T-helper 17 cell (primary cell): ENCODE data around the gene SLC6A8. TPM values are rescaled to one million over a fixed set of nuclear protein-coding genes. Genes with fewer than 3 reads are reported as not detected.

Experiments used
- ATAC-seq: fragments of 150-1000 bp; cut with Tn5 transposase; 2 replicates; pipeline ENCODE4 v1.10.0; 2021; ENCODE audit warnings: mild to moderate bottlenecking, moderate library complexity
- DNase-seq, 3 donors: peaks; one replicate each; pipeline versions ENCODE4 v3.0.0 to v3.0.0-alpha.2; 2020 to 2021
- H3K9me3 ChIP-seq: one replicate; pipeline ENCODE4 v1.7.0; 2013; ENCODE audit warnings: low read length, mild to moderate bottlenecking; ENCODE audit not compliant: control insufficient read depth, poor library complexity, severe bottlenecking
- H3K27ac Mint-ChIP-seq: one replicate; pipeline ENCODE4 v1.8.0; 2022; ENCODE audit warnings: mild to moderate bottlenecking, moderate library complexity, mixed read lengths
- H3K27me3 Mint-ChIP-seq: one replicate; pipeline ENCODE4 v1.8.0; 2022; ENCODE audit warnings: mixed read lengths
- H3K36me3 Mint-ChIP-seq: one replicate; pipeline ENCODE4 v1.8.0; 2022; ENCODE audit warnings: low read depth, mixed read lengths
- H3K4me1 Mint-ChIP-seq: one replicate; pipeline ENCODE4 v1.8.0; 2022; ENCODE audit warnings: mild to moderate bottlenecking, mixed read lengths
- H3K4me3 Mint-ChIP-seq: one replicate; pipeline ENCODE4 v1.8.0; 2022; ENCODE audit warnings: mild to moderate bottlenecking, moderate library complexity, mixed read lengths
- total RNA-seq, 4 donors: library from RNA in 2 of 4; stranded (reverse) in 2 of 4; gene quantifications; one replicate each; pipeline ENCODE4 v1.2.3 and lab custom pipeline; 2022 to 2026

The SLC6A8 gene
- total RNA-seq, 2 donors from 2014 or later, result 3.4 to 4.4 TPM

DNA sequence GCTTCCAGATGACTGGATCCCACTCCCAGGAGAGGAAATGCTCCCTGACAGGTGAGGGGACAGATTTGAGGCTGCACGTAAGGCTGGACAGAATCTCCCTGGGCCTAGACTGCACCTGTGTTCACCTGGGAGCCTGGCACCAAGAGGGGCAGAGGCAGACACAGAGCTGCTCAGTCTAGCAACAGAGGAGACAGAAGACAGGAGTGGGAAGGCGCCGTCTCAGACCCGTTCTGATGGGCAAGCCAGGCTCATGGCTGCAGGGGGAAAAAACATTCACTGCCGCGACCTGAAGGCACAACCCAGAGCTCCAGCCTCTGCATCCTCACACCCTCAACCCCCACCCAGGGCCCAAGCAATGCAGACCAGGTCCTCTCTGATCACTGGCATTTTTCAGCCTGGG, 19.7 kb downstream of the SLC6A8 start:
- H3K36me3 Mint-ChIP-seq, result no peaks in the 10 kb centered on the region

DNA sequence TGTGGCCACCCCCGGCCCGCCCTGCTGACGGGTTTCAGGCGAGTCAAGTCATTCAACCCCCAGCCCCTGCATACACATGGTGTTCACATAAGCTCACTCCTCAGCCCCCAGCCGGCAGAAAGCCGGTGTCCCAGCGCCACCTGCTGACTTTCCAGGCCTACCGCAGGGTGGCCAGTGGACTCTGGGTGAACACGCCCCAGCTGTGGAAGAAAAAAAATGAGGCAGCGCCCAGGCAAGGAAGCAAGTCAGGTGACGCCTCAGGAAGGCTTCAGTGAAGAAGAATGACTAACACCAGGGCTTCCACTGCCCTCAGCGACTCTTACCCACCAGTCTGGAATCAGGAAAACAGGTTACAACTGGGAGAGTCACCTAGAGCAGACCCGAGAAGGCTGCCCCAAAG, 20.7 kb downstream of the SLC6A8 start:
- ATAC-seq, result peak; percentile 75
- H3K36me3 Mint-ChIP-seq, result no peaks in the 10 kb centered on the region

More for the DNA sequence above, 19.7 kb downstream of the SLC6A8 start:
- peaks cover 9% of the 10 kb centered on the region for H3K4me1 Mint-ChIP-seq
- H3K27ac Mint-ChIP-seq, result peak overlapping the region; percentile 68
- no peak for ATAC-seq
- H3K27me3 Mint-ChIP-seq, result no peaks in the 10 kb centered on the region
- no peaks in the 10 kb centered on the region for H3K9me3 ChIP-seq
- DNase-seq, result no peak
- no peak overlapping the region for H3K4me3 Mint-ChIP-seq

DNA sequence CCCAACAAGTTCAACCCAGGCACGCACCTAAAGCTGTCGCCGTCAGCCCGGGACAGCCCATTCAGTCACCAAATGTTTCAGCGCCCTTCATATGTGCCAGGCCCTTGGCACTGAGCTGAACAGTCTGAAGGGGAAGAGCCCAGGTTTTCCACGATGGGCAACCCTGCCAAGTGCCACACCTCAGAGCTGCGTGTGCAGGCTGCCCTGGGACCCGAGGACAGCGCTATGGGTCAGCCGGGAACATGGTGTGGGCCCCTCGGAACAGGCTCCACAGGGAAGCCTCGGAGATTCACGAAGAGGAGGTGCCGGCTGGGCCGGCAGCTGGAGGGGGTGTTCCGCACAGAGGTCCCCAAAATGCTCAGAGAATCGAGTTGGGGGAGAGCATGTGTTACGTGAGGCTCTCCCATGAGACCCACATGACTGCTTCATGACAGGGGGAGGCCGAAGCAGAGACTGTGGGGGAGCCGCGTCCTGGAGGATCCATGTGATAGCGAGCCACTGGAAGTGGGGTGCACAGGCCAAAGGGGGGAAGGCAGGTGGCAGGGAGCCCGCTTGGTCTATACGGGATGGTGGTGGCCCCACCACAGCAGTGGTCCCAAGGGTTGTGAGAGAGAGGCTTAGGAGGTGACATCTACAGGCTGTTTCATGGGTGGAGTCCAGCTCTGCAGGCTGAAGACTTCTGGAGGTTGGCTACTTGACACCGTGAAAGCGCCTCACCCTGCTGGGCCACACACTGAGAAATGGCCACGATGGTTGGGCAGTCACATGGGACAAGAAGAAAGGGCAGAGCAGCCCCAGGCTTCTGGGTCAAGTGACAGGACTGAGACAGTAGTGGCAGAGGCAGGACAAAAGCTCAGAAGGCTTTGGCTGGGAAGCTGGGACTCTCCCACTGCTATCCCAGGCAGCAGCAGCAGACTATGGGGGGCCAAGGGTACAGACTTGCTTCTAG, 22.3 kb downstream of the SLC6A8 start:
- Mint-ChIP-seq H3K4me1 (peaks cover 9% of the 10 kb centered on the region), H3K27me3 (no peaks in the 10 kb centered on the region), H3K4me3 (no peak overlapping the region), H3K27ac (no peak overlapping the region), H3K36me3 (no peaks in the 10 kb centered on the region)
- ATAC-seq (no peak), DNase-seq (no peak)
- H3K9me3 ChIP-seq, result no peaks in the 10 kb centered on the region

More for the DNA sequence above, 20.7 kb downstream of the SLC6A8 start:
- Mint-ChIP-seq H3K4me1 (peaks cover 9% of the 10 kb centered on the region), H3K4me3 (peak overlapping the region; percentile 19), H3K27me3 (no peaks in the 10 kb centered on the region), H3K27ac (peak overlapping the region; percentile 78)
- DNase-seq, result peak in 2 of 3 donors; percentile 16 to 29
- H3K9me3 ChIP-seq, result no peaks in the 10 kb centered on the region

DNA sequence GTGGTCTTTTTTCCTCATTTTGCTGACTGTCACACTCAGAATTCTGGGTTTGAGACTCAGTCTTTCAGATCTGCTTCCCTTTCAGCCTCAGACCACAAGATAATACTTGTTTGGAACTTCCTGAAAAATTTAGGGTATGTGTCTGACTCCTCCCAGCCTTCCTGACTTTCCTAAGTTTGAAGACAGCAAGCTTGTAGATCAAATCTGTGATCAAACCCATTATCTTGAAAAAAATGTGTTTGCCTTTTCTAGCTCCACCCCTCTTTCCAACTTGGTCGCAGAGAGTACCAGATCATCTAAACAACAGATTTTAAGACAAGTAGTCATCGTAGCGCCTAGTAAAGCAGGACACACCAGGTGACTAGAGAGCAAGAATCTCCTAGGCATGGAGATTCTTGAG, 26.5 kb downstream of the SLC6A8 start:
- ATAC-seq, result no peak
- Mint-ChIP-seq H3K4me3 (no peak overlapping the region), H3K36me3 (peaks cover 3% of the 10 kb centered on the region), H3K27me3 (no peaks in the 10 kb centered on the region), H3K27ac (no peak overlapping the region), H3K4me1 (peaks cover 6% of the 10 kb centered on the region)
- H3K9me3 ChIP-seq, result no peaks in the 10 kb centered on the region
- no peak for DNase-seq

DNA sequence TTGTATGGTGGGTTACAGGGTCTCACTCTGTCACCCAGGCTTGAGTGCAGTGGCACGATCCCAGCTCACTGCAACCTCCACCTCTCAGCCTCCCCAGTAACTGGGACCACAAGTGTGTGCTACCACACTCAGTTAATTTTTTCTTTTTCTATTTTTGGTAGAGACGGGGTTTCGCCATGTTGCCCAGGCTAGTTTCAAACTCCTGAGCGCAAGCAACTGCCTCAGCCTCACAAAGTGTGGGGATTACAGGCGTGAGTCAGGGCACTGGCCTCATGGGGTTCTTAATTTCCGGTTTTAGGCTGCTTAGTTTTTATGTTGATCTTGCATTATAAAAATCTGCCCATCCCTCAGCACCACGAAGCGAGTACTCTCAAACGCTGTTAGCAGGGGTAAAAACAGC, 29.7 kb downstream of the SLC6A8 start:
- H3K27me3 Mint-ChIP-seq, result no peaks in the 10 kb centered on the region
- H3K4me3 Mint-ChIP-seq, result no peak overlapping the region
- ATAC-seq (no peak), DNase-seq (no peak)
- no peaks in the 10 kb centered on the region for H3K9me3 ChIP-seq
- H3K27ac Mint-ChIP-seq, result no peak overlapping the region
- H3K4me1 Mint-ChIP-seq, result peaks cover 13% of the 10 kb centered on the region
- peaks cover 3% of the 10 kb centered on the region for H3K36me3 Mint-ChIP-seq

DNA sequence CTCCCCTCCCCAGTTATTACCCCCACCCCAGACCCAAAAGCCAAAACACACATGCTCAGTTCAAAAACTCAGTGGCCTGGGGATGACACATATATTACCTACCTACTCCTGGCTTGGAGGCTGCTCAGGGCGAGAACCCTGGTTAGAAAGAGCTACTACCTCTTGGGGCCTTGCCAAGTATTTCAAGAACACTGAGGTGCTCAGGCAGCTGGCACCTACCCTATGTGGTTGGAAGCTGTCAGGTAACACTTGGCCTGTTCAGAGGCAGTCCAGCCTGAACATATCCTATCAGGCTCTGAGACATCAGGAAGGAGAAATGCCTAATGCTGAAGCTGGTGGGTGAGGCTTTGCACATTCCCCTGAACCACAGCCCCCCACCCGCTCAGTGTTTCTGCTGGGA, 31.5 kb downstream of the SLC6A8 start:
- H3K36me3 Mint-ChIP-seq, result peaks cover 3% of the 10 kb centered on the region

DNA sequence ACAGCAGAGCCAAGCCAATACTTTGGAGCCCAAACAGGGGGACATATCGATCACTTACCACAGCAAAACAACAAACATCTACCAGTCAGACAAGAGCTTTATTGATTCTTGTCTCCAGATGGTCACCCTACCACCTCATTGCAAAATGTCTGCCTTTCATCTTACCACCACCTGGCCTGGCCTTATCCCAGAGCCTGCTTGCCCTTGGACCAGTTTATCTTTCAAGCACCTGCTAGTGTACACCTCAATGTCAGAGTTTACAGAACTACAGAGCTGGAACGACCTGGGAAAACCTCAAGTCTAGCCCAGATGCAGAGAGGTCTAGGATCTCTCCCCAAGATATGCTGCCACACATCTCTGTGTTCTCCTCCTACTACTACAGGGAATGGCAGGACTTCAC, 32.0 kb downstream of the SLC6A8 start:
- Mint-ChIP-seq H3K4me3 (no peak overlapping the region), H3K36me3 (peaks cover 3% of the 10 kb centered on the region), H3K27me3 (no peaks in the 10 kb centered on the region), H3K4me1 (peaks cover 16% of the 10 kb centered on the region), H3K27ac (no peak overlapping the region)
- H3K9me3 ChIP-seq, result no peaks in the 10 kb centered on the region
- DNase-seq, result no peak
- no peak for ATAC-seq

More for the DNA sequence above, 31.5 kb downstream of the SLC6A8 start:
- H3K4me1 Mint-ChIP-seq, result peaks cover 16% of the 10 kb centered on the region
- H3K4me3 Mint-ChIP-seq, result no peak overlapping the region
- DNase-seq, result no peak
- no peaks in the 10 kb centered on the region for H3K27me3 Mint-ChIP-seq
- ATAC-seq, result no peak
- no peak overlapping the region for H3K27ac Mint-ChIP-seq
- H3K9me3 ChIP-seq, result no peaks in the 10 kb centered on the region

DNA sequence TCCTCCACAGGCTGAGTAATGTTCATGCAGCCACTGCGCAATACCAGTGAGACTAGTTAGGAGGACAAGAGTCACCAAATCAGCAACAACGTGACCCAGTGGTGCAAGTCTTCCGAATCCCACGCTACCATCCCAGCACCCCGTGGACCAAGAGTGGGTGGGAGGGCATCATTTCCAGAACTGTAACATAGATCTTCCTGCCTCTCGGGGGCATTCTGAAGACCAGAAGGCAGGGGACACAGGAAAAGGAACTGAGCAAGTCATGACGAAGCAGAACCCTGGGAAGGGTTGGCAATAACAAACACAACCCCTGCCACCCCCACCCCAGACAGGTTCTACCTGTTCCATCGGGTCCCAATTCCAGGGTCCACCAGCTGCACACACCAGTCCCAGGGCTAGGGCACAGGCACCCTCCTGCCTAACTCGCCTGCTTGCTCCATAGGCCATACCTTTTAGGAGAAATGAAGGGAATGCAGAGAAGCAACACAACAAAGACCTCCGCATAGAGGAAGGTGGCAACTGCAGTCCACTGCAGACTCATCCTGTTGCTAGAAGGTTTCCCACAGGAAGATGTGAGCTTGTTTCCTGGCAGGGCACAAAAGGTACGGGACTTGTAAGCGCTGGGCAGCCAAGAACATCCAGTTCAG, 35.1 kb downstream of the SLC6A8 start:
- no peak for DNase-seq
- ATAC-seq, result no peak
- peaks cover 19% of the 10 kb centered on the region for H3K4me1 Mint-ChIP-seq
- peak overlapping the region; percentile 87 for H3K4me3 Mint-ChIP-seq
- peaks cover 3% of the 10 kb centered on the region for H3K36me3 Mint-ChIP-seq
- H3K27me3 Mint-ChIP-seq, result no peaks in the 10 kb centered on the region
- H3K27ac Mint-ChIP-seq, result peak overlapping the region; percentile 56
- H3K9me3 ChIP-seq, result no peaks in the 10 kb centered on the region

DNA sequence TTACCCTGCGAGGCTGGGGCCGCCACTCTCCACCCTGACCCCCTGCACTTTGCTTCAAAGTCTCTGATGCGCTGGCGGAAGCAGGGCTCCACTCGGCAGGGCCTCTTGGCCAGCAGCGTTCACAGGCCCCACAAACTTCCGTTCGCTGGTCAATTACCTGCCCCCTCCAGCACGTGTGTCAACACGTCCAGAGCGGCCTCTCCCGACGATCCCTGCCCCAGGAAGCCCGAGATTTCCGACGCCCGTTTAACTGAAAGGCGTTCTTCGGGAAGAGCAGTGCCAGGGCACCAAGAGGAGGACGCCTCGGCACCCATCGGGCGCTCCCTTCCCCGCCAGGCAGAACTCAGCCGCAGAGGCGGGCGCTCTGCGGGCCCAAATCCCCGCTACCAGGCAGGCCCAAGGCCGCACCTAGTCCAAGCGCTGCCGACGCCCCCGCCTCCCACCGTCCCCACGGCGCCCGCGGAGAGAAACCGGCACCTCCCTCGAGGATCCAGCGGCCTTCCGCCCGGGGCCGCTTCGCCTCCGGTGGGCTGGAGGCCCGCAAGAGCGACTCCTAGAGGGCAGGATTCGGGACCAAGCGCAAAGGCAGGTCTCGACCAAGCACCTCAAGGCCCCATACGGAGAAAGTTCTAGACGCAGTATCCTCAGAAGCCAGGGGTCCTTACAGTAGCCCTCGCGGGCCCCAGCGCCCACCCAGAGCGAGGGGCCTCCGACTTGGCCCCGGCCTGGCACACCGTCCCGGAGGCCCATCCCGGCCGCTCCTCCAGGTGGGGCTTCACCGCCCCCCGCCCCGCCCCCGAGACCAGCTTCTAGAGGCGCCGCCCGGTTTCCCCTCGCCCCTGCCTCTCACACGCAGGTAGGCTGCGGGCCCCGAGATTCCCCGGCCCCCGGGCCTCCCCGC, 35.9 kb downstream of the SLC6A8 start:
- Mint-ChIP-seq H3K27me3 (no peaks in the 10 kb centered on the region), H3K4me3 (peak overlapping the region; percentile 87), H3K36me3 (peaks cover 3% of the 10 kb centered on the region), H3K4me1 (peaks cover 19% of the 10 kb centered on the region), H3K27ac (peak overlapping the region; percentile 56)
- peak; percentile 24 for ATAC-seq
- DNase-seq, result peak; percentile 29 to 44 (median 31)
- H3K9me3 ChIP-seq, result no peaks in the 10 kb centered on the region

DNA sequence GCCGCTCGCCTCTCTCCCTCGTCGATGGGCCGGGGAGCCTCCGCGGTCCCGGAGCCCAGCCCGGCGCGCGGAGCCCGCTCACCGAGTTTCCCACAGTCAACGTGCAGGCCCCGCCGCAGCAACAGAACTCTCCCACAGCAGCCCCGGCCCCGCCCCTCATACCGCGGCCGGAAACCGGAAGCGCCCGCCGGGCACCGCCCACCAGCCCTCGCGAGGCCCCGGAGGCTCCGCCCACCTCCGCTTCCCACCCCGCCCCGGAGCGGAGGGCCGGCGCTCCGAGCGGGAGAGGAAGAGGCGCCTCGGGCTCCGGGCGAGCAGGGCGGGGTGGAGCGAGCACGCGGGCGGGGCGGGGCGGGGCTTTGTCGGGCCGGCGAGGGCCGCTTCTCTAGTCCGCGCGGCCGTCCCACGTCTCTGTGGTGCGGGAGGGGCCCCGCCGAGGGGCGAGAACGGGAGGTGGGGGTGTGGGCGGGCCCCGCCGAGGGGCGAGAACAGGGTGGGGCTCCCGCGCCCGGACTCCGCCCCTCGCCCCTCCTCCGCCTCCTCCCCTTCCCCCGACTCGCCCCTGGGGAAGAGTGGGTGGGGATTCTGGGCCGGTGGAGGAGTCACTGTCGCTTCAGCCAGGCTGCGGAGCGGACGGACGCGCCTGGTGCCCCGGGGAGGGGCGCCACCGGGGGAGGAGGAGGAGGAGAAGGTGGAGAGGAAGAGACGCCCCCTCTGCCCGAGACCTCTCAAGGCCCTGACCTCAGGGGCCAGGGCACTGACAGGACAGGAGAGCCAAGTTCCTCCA, 36.7 kb downstream of the SLC6A8 start, which contains the start of the genes ABCD1 and BCAP31:
Gene ABCD1, plus strand, starts transcription at position 605 of the 787 bp plus-strand sequence. CDS start 411 bp downstream, outside the sequence.
Gene BCAP31, minus strand, starts transcription at position 136 of the 787 bp plus-strand sequence. CDS start 1,143 bp downstream, outside the sequence.
- peak; percentile 83 to 88 (median 87) for DNase-seq
- Mint-ChIP-seq H3K4me3 (peak within 1 kb of the TSS; percentile 87), H3K27ac (peak within 1 kb of the TSS; percentile 56), H3K36me3 (no peaks in the 10 kb centered on the region), H3K4me1 (peaks cover 16% of the 10 kb centered on the region), H3K27me3 (no peaks in the 10 kb centered on the region)
- ATAC-seq, result peak; percentile 80
- H3K9me3 ChIP-seq, result no peaks in the 10 kb centered on the region

DNA sequence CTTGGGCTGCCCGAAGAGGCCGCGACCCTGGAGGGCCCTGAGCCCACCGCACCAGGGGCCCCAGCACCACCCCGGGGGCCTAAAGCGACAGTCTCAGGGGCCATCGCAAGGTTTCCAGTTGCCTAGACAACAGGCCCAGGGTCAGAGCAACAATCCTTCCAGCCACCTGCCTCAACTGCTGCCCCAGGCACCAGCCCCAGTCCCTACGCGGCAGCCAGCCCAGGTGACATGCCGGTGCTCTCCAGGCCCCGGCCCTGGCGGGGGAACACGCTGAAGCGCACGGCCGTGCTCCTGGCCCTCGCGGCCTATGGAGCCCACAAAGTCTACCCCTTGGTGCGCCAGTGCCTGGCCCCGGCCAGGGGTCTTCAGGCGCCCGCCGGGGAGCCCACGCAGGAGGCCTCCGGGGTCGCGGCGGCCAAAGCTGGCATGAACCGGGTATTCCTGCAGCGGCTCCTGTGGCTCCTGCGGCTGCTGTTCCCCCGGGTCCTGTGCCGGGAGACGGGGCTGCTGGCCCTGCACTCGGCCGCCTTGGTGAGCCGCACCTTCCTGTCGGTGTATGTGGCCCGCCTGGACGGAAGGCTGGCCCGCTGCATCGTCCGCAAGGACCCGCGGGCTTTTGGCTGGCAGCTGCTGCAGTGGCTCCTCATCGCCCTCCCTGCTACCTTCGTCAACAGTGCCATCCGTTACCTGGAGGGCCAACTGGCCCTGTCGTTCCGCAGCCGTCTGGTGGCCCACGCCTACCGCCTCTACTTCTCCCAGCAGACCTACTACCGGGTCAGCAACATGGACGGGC, 37.5 kb downstream of the SLC6A8 start:
- H3K4me3 Mint-ChIP-seq, result peak overlapping the region; percentile 87
- no peaks in the 10 kb centered on the region for H3K9me3 ChIP-seq
- no peaks in the 10 kb centered on the region for H3K36me3 Mint-ChIP-seq
- ATAC-seq (no peak), DNase-seq (peak in 1 of 3 donors; percentile 9)
- H3K4me1 Mint-ChIP-seq, result peaks cover 14% of the 10 kb centered on the region
- no peaks in the 10 kb centered on the region for H3K27me3 Mint-ChIP-seq
- no peak overlapping the region for H3K27ac Mint-ChIP-seq
